ENCODE data around the gene CALY. TPM values are rescaled to one million over a fixed set of nuclear protein-coding genes. Genes with fewer than 3 reads are reported as not detected.

CALY gene
- total RNA-seq, 4 donors from 2014 or later = 0.34 TPM; not detected in 3

- TF ChIP-seq, protein P1, sequence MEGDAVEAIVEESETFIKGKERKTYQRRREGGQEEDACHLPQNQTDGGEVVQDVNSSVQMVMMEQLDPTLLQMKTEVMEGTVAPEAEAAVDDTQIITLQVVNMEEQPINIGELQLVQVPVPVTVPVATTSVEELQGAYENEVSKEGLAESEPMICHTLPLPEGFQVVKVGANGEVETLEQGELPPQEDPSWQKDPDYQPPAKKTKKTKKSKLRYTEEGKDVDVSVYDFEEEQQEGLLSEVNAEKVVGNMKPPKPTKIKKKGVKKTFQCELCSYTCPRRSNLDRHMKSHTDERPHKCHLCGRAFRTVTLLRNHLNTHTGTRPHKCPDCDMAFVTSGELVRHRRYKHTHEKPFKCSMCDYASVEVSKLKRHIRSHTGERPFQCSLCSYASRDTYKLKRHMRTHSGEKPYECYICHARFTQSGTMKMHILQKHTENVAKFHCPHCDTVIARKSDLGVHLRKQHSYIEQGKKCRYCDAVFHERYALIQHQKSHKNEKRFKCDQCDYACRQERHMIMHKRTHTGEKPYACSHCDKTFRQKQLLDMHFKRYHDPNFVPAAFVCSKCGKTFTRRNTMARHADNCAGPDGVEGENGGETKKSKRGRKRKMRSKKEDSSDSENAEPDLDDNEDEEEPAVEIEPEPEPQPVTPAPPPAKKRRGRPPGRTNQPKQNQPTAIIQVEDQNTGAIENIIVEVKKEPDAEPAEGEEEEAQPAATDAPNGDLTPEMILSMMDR (IDR thresholded peaks at IDR 0.05; ENCODE audit: low read depth) = no peak
These were observed 42.6 kb upstream of the CALY start, which contains the start of gene PAOX for GRCh38 chr10:133379152-133379800. TSS of gene PAOX (plus strand) at chr10:133379262. CDS start at chr10:133379317, 55 bp downstream.

DNA sequence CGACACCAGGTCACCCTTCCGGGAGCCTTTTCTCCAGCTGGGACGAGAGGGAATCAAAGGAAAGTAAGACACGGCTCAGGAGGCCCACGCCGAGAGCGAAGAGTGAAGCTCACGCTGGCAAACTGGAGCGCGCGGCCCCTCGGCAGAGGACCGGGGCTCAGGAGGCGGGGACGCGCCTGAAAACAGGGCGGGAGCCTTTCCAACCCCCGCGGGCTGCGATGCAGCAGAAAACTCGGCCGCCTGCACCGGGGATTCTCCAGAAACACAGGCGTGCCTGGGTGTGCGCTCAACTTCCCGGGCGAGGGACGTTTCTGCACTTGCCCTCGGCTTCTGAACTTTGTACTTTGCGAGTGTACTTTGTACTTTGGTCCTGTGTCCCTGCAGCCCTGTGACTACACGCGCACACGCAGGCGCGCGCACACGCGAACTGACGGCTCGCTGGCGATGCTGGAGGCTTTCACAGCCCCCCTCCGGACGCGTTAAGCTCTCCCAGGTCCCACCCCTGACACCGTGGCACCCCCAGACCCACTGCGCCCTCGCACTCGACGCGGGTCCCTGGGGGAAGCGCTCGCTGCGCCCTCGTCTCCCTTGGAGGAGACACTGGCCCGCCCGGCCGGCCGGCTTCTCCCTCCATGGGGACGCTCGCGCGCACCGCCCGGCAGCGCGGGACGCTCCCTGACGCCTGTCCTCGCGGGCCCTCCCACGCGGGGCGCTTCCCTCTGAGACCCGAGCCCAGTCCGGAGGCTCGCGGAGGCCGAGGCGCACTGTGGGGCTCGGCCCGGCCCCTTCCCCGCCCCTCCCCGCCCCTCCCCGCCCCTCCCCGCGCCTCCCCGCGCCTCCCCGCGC lies 41.8 kb upstream of the CALY start:
- TF ChIP-seq, protein P1 (IDR thresholded peaks at IDR 0.05; ENCODE audit: low read depth) = no peak

GRCh38 chr10:133377818-133378250 lies 41.1 kb upstream of the CALY start:
- TF ChIP-seq, protein P1 (IDR thresholded peaks at IDR 0.05; ENCODE audit: low read depth) = no peak

DNA sequence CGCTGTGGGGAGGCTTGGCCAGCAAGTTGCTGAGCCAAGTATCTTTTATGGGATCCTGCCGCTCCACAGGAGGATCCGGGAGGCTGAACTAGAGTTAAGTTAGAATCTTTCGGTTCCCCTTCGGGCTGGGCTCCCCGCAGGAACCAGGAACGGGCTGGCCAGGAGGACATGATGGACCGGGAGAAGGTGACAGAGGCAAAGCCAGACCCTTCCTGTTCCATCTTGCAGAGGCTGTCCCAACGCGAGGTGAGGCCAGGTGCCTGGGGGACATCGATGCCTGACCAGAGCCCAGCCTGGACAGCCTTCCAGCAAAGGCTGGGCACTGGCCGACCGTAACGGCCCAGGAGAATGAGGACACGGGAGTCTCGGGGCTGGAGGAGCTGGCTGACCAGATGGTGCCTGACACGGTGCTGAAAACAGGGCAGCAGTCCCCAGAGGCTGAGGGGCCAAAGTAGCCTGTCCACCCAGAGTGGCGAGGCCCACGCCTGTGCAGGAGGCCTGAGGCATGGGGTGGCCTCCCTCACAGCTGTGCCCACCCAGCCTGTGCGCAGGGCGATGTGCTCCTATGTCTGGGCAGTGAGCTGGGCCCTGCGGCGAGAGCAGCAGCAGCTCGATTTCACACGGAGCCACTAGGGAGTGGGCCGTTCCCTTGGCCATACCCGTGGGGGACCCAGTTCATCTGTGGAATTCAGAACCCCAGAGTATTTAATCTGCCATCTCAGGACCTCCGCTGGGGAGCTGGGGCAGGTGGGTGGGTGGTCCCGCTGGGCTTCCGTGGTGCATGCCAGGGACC lies 40.5 kb upstream of the CALY start:
- TF ChIP-seq, protein P1 (IDR thresholded peaks at IDR 0.05; ENCODE audit: low read depth) = no peak

- TF ChIP-seq, protein P1 (IDR thresholded peaks at IDR 0.05; ENCODE audit: low read depth) = no peak
These were observed 38.8 kb upstream of the CALY start for GRCh38 chr10:133375357-133376115.

GRCh38 chr10:133373174-133374090 lies 36.7 kb upstream of the CALY start, which contains the start of gene ECHS1:
TSS of gene ECHS1 (minus strand) at chr10:133373354. CDS start at chr10:133373333, 21 bp downstream.
- TF ChIP-seq, protein P1 (IDR thresholded peaks at IDR 0.05; ENCODE audit: low read depth) = no peak
